Memory B cell (primary cell): ENCODE measurements around the gene GREM2.

Experiments used
- ATAC-seq: fragments of 150-1000 bp; cut with Tn5 transposase; 2 replicates; pipeline ENCODE4 v1.10.0; 2021; ENCODE audit warnings: low read depth, mild to moderate bottlenecking, moderate library complexity
- DNase-seq, 2 donors: peaks; one replicate each; pipeline ENCODE4 v3.0.0; 2022; ENCODE audit warnings: low spot score in 2 of 2
- H3K27ac Mint-ChIP-seq: one replicate; pipeline ENCODE4 v1.8.0; 2022; ENCODE audit warnings: mild to moderate bottlenecking, moderate library complexity, mixed read lengths
- H3K27me3 Mint-ChIP-seq: one replicate; pipeline ENCODE4 v1.8.0; 2022; ENCODE audit warnings: mixed read lengths
- H3K36me3 Mint-ChIP-seq: one replicate; pipeline ENCODE4 v1.8.0; 2022; ENCODE audit warnings: mild to moderate bottlenecking, mixed read lengths
- H3K4me1 Mint-ChIP-seq: one replicate; pipeline ENCODE4 v1.8.0; 2022; ENCODE audit warnings: mixed read lengths
- H3K4me3 Mint-ChIP-seq: one replicate; pipeline ENCODE4 v1.8.0; 2022; ENCODE audit warnings: mild to moderate bottlenecking, moderate library complexity, mixed read lengths
- H3K9me3 Mint-ChIP-seq: one replicate; pipeline ENCODE4 v1.8.0; 2022; ENCODE audit warnings: mixed read lengths

GREM2 gene

GRCh38 chr1:240492832-240493440 is 119.0 kb downstream of the GREM2 start:
- DNase-seq: no peak
- no peaks in the 10 kb centered on the region for H3K4me1 Mint-ChIP-seq
- no peaks in the 10 kb centered on the region for H3K27me3 Mint-ChIP-seq
- no peak overlapping the region for H3K27ac Mint-ChIP-seq
- H3K4me3 Mint-ChIP-seq: no peak overlapping the region
- no peaks in the 10 kb centered on the region for H3K36me3 Mint-ChIP-seq
- H3K9me3 Mint-ChIP-seq: peaks cover 7% of the 10 kb centered on the region
- no peak for ATAC-seq

GRCh38 chr1:240491796-240492195 is 120.2 kb downstream of the GREM2 start:
- H3K4me1 Mint-ChIP-seq: no peaks in the 10 kb centered on the region
- H3K4me3 Mint-ChIP-seq: no peak overlapping the region
- no peaks in the 10 kb centered on the region for H3K27me3 Mint-ChIP-seq
- H3K27ac Mint-ChIP-seq: no peak overlapping the region
- DNase-seq (no peak), ATAC-seq (no peak)
- peaks cover 4% of the 10 kb centered on the region for H3K9me3 Mint-ChIP-seq
- H3K36me3 Mint-ChIP-seq: no peaks in the 10 kb centered on the region

- Mint-ChIP-seq H3K4me3 (no peak overlapping the region), H3K27me3 (no peaks in the 10 kb centered on the region)
- ATAC-seq: no peak
Observed at GRCh38 chr1:240491156-240491555, 120.8 kb downstream of the GREM2 start.

GRCh38 chr1:240487493-240487892 is 124.5 kb downstream of the GREM2 start:
- no peak for DNase-seq
- H3K4me3 Mint-ChIP-seq: no peak overlapping the region
- no peaks in the 10 kb centered on the region for H3K4me1 Mint-ChIP-seq
- no peaks in the 10 kb centered on the region for H3K36me3 Mint-ChIP-seq
- no peak overlapping the region for H3K27ac Mint-ChIP-seq
- H3K27me3 Mint-ChIP-seq: no peaks in the 10 kb centered on the region
- H3K9me3 Mint-ChIP-seq: peaks cover 9% of the 10 kb centered on the region
- ATAC-seq: no peak

More at GRCh38 chr1:240491156-240491555, 120.8 kb downstream of the GREM2 start:
- no peak for DNase-seq
- Mint-ChIP-seq H3K36me3 (no peaks in the 10 kb centered on the region), H3K4me1 (no peaks in the 10 kb centered on the region), H3K27ac (no peak overlapping the region), H3K9me3 (peaks cover 4% of the 10 kb centered on the region)

- Mint-ChIP-seq H3K27ac (no peak overlapping the region), H3K4me1 (no peaks in the 10 kb centered on the region), H3K36me3 (no peaks in the 10 kb centered on the region), H3K9me3 (peaks cover 7% of the 10 kb centered on the region), H3K27me3 (no peaks in the 10 kb centered on the region), H3K4me3 (no peak overlapping the region)
- DNase-seq (no peak), ATAC-seq (no peak)
Observed at GRCh38 chr1:240486611-240487010, 125.3 kb downstream of the GREM2 start.

- Mint-ChIP-seq H3K9me3 (peaks cover 5% of the 10 kb centered on the region), H3K27me3 (no peaks in the 10 kb centered on the region), H3K4me1 (no peaks in the 10 kb centered on the region), H3K36me3 (no peaks in the 10 kb centered on the region), H3K4me3 (no peak overlapping the region), H3K27ac (no peak overlapping the region)
- no peak for ATAC-seq
- no peak for DNase-seq
Observed at GRCh38 chr1:240484804-240485443, 127.0 kb downstream of the GREM2 start.

GRCh38 chr1:240478536-240478935 is 133.4 kb downstream of the GREM2 start:
- no peak overlapping the region for H3K4me3 Mint-ChIP-seq

GRCh38 chr1:240475832-240476231 is 136.1 kb downstream of the GREM2 start:
- Mint-ChIP-seq H3K36me3 (no peaks in the 10 kb centered on the region), H3K4me1 (no peaks in the 10 kb centered on the region), H3K27ac (no peak overlapping the region), H3K9me3 (no peaks in the 10 kb centered on the region), H3K27me3 (peaks cover 2% of the 10 kb centered on the region), H3K4me3 (no peak overlapping the region)
- DNase-seq (no peak), ATAC-seq (no peak)

More at GRCh38 chr1:240478536-240478935, 133.4 kb downstream of the GREM2 start:
- Mint-ChIP-seq H3K4me1 (no peaks in the 10 kb centered on the region), H3K27me3 (peaks cover 2% of the 10 kb centered on the region), H3K27ac (no peak overlapping the region), H3K36me3 (no peaks in the 10 kb centered on the region), H3K9me3 (peaks cover under 1% of the 10 kb centered on the region)
- ATAC-seq (no peak), DNase-seq (no peak)

GRCh38 chr1:240474133-240474614 is 137.8 kb downstream of the GREM2 start:
- H3K36me3 Mint-ChIP-seq: no peaks in the 10 kb centered on the region
- no peaks in the 10 kb centered on the region for H3K9me3 Mint-ChIP-seq
- no peaks in the 10 kb centered on the region for H3K4me1 Mint-ChIP-seq
- no peak overlapping the region for H3K4me3 Mint-ChIP-seq
- DNase-seq: no peak
- no peak for ATAC-seq
- H3K27me3 Mint-ChIP-seq: peaks cover 2% of the 10 kb centered on the region
- H3K27ac Mint-ChIP-seq: no peak overlapping the region

GRCh38 chr1:240468656-240469055 is 143.3 kb downstream of the GREM2 start:
- Mint-ChIP-seq H3K27me3 (no peaks in the 10 kb centered on the region), H3K36me3 (no peaks in the 10 kb centered on the region), H3K27ac (no peak overlapping the region), H3K4me1 (no peaks in the 10 kb centered on the region), H3K4me3 (no peak overlapping the region), H3K9me3 (no peaks in the 10 kb centered on the region)
- no peak for ATAC-seq
- no peak for DNase-seq

- no peak for ATAC-seq
- H3K27ac Mint-ChIP-seq: no peak overlapping the region
- no peaks in the 10 kb centered on the region for H3K36me3 Mint-ChIP-seq
- no peak overlapping the region for H3K4me3 Mint-ChIP-seq
- no peaks in the 10 kb centered on the region for H3K9me3 Mint-ChIP-seq
- no peaks in the 10 kb centered on the region for H3K27me3 Mint-ChIP-seq
- no peaks in the 10 kb centered on the region for H3K4me1 Mint-ChIP-seq
- DNase-seq: no peak
Observed at GRCh38 chr1:240467895-240468294, 144.1 kb downstream of the GREM2 start.

- DNase-seq: no peak
- Mint-ChIP-seq H3K4me1 (no peaks in the 10 kb centered on the region), H3K9me3 (no peaks in the 10 kb centered on the region), H3K27me3 (no peaks in the 10 kb centered on the region), H3K4me3 (no peak overlapping the region), H3K27ac (no peak overlapping the region), H3K36me3 (no peaks in the 10 kb centered on the region)
- ATAC-seq: no peak
Observed at GRCh38 chr1:240466509-240466908, 145.4 kb downstream of the GREM2 start.

- H3K4me3 Mint-ChIP-seq: no peak overlapping the region
- DNase-seq: no peak
Observed at GRCh38 chr1:240465531-240465940, 146.4 kb downstream of the GREM2 start.

GRCh38 chr1:240464099-240464498 is 147.9 kb downstream of the GREM2 start:
- DNase-seq: no peak
- no peaks in the 10 kb centered on the region for H3K4me1 Mint-ChIP-seq
- H3K4me3 Mint-ChIP-seq: no peak overlapping the region
- ATAC-seq: no peak
- no peaks in the 10 kb centered on the region for H3K9me3 Mint-ChIP-seq
- H3K27ac Mint-ChIP-seq: no peak overlapping the region
- no peaks in the 10 kb centered on the region for H3K27me3 Mint-ChIP-seq
- H3K36me3 Mint-ChIP-seq: no peaks in the 10 kb centered on the region

More at GRCh38 chr1:240465531-240465940, 146.4 kb downstream of the GREM2 start:
- Mint-ChIP-seq H3K4me1 (no peaks in the 10 kb centered on the region), H3K27me3 (no peaks in the 10 kb centered on the region), H3K27ac (no peak overlapping the region), H3K36me3 (no peaks in the 10 kb centered on the region), H3K9me3 (no peaks in the 10 kb centered on the region)
- no peak for ATAC-seq
